22Rv1 (cell line): ENCODE data around the gene IER2.

Source experiments
- ZFX ChIP-seq: fragments of 450-650 bp; IDR thresholded peaks from 2 replicates; pipeline ENCODE4 v1.6.1; 2017; ENCODE audit warnings: antibody characterized with exemption, borderline replicate concordance
- TF ChIP-seq, protein P1 (sequence below): fragments of 450-650 bp; IDR thresholded peaks from 2 replicates; pipeline ENCODE4 v1.5.1; 2017; ENCODE audit warnings: mild to moderate bottlenecking

DNA sequence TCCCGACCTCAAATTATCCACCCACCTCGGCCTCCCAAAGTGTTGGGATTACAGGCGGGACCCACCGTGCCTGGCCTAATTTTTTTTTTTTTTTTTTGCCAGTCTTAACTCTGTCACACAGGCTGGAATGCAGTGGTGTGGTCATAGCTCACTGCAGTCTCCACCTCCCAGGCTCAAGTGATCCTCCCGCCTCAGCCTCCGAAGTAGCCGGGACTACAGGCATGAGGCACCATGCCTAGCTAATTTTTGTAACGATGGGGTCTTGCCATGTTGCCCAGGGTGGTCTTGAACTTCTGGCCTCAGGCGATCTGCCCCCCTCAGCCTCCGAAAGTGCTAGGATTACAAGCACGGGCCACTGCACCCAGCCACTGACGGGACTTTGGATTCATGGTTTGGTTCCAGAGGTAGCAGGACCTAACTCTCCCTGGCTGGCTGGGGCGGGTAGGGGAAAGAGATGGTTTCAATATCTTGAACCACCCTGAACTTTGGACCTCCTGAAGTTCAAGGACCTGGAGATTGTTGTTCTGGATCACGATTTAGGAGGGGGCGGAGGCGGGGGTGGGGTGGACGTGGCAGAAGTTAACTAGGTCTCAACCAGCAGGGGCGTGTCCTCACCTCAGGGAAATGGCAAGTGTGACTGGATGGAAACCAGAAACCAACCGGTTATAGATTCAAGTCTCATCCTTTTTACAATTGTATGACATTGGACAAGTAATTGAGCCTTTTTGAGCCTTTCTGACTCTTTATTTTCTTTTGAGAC, 40.8 kb downstream of the IER2 start:
- TF ChIP-seq, protein P1, sequence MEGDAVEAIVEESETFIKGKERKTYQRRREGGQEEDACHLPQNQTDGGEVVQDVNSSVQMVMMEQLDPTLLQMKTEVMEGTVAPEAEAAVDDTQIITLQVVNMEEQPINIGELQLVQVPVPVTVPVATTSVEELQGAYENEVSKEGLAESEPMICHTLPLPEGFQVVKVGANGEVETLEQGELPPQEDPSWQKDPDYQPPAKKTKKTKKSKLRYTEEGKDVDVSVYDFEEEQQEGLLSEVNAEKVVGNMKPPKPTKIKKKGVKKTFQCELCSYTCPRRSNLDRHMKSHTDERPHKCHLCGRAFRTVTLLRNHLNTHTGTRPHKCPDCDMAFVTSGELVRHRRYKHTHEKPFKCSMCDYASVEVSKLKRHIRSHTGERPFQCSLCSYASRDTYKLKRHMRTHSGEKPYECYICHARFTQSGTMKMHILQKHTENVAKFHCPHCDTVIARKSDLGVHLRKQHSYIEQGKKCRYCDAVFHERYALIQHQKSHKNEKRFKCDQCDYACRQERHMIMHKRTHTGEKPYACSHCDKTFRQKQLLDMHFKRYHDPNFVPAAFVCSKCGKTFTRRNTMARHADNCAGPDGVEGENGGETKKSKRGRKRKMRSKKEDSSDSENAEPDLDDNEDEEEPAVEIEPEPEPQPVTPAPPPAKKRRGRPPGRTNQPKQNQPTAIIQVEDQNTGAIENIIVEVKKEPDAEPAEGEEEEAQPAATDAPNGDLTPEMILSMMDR = no peak
- TF ChIP-seq ZFX = no peak
